ENCODE measurements around the gene LEFTY1.

- TF ChIP-seq CTCF (conservative IDR thresholded peaks at IDR 0.05 in 1 of 2, IDR thresholded peaks at IDR 0.05 in 1 of 2; ENCODE audit: low read depth in 1 of 2, low read length in 2 of 2) (no peak), EZH2 (IDR thresholded peaks at IDR 0.05; ENCODE audit: low read length, missing control alignments) (no peak)
Measured at GRCh38 chr1:225923381-225923691, 34.4 kb upstream of the LEFTY1 start.
